ENCODE results near the gene NARS2.

Gene NARS2

DNA sequence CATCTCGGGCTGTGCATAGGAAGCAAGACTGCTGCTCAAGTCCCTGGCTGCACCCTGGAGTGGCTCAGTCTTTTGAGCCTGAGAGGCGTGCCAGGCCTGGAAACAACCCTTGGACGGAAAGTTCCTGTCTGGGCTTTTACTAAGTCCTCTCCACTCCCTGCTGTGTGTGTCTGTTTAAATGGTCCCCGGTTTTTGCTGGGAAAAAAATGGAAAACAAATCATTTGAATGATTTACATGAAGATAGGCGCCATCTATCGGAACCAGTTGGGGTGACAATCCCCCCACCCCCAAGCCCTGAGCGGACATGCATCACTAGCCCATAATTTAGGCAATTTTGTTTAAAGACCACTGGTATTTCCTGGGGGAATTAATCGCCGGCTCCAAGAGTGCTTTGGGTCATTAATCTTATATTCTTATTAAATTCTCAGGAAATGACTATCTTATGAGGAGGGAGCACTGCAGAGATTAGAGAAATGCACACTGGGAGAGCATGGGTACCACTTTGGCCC is 154.4 kb downstream of the NARS2 start:
- Histone ChIP-seq H3K9ac (ENCODE audit: insufficient read length) (no peak overlapping the region), H3K27ac (no peak overlapping the region), H3K4me3 (0 out of 2 replicates have a peak overlapping the region, but pooled peaks have one; percentile 7), H3K36me3 (ENCODE audit: insufficient read depth, low read length) (no peaks in the 10 kb centered on the region), H3K9me3 (ENCODE audit: low read depth, low read length) (no peaks in the 10 kb centered on the region)
- no peak for TF ChIP-seq POLR2AphosphoS5 (IDR thresholded peaks at IDR 0.05; ENCODE audit: borderline replicate concordance, low read depth, low read length)
- TF ChIP-seq FOXP2 (optimal IDR thresholded peaks at IDR 0.05; ENCODE audit: control extremely low read depth, extremely low read length, insufficient read depth), result no peak
- no peak for TF ChIP-seq EZH2 (IDR thresholded peaks at IDR 0.05)
- DNase-seq (ENCODE audit: low read depth, low spot score), result peak; percentile 47

DNA sequence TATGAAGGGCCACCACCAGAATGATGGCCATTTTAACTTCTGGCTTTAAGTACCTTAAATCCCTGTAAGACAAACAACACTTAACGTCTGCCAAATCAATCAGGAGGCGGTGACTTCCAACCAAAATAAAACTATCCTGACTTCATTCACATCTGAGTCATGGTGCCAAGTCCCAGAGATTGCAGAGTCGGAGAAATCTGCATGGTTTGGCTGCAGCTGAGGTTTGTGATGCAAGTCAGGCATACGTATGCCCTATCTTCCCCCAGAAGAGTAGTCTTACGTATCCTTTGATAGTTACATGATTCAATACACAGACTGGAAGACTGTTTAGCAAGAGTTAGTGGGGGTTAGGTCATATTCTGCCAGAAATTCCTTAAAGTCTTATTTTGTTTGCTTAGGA is 155.3 kb downstream of the NARS2 start:
- Histone ChIP-seq H3K9me3 (ENCODE audit: low read depth, low read length) (no peaks in the 10 kb centered on the region), H3K4me3 (no peak overlapping the region), H3K36me3 (ENCODE audit: insufficient read depth, low read length) (no peaks in the 10 kb centered on the region), H3K27ac (no peak overlapping the region), H3K9ac (ENCODE audit: insufficient read length) (no peak overlapping the region)
- no peak for DNase-seq (ENCODE audit: low read depth, low spot score)
- TF ChIP-seq FOXP2 (optimal IDR thresholded peaks at IDR 0.05; ENCODE audit: control extremely low read depth, extremely low read length, insufficient read depth) (no peak), EZH2 (IDR thresholded peaks at IDR 0.05) (no peak), POLR2AphosphoS5 (IDR thresholded peaks at IDR 0.05; ENCODE audit: borderline replicate concordance, low read depth, low read length) (no peak)

DNA sequence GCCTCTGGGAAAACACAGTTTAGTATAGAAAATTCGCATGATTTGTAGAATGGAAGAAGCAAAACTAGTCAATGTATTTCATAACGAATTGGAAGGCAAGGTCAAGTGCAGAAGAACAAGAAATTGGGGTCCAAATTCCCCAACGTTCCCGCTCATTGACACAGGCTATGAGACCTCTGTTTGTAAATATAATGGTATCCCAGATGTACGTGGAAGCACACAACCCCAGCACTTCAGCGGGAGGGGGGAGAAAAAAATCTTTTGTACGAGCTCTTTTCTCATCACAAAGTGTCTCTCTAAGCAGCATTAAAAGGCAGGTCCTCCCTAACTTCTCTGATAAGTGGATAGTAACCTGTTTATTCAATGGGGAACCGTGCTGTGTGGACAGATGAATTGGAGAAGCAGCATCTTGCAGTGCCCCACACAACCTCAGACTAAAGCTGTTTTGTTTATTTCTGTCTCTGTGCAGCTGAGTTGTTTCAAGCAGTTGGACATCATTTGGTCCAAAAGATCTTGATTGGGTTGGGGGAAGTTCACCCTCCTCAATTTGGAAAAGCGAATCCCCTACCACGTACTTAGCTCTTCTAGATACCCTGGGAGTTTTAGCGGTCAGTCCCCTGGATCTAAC is 156.0 kb downstream of the NARS2 start:
- H3K36me3 ChIP-seq (ENCODE audit: insufficient read depth, low read length), result no peaks in the 10 kb centered on the region
- H3K9me3 ChIP-seq (ENCODE audit: low read depth, low read length), result no peaks in the 10 kb centered on the region
- H3K27ac ChIP-seq, result no peak overlapping the region
- H3K4me3 ChIP-seq, result peak overlapping the region; percentile 86
- TF ChIP-seq POLR2AphosphoS5 (IDR thresholded peaks at IDR 0.05; ENCODE audit: borderline replicate concordance, low read depth, low read length) (no peak), FOXP2 (optimal IDR thresholded peaks at IDR 0.05; ENCODE audit: control extremely low read depth, extremely low read length, insufficient read depth) (no peak), EZH2 (IDR thresholded peaks at IDR 0.05) (no peak)
- peak overlapping the region; percentile 66 for H3K9ac ChIP-seq (ENCODE audit: insufficient read length)
- DNase-seq (ENCODE audit: low read depth, low spot score), result no peak

DNA sequence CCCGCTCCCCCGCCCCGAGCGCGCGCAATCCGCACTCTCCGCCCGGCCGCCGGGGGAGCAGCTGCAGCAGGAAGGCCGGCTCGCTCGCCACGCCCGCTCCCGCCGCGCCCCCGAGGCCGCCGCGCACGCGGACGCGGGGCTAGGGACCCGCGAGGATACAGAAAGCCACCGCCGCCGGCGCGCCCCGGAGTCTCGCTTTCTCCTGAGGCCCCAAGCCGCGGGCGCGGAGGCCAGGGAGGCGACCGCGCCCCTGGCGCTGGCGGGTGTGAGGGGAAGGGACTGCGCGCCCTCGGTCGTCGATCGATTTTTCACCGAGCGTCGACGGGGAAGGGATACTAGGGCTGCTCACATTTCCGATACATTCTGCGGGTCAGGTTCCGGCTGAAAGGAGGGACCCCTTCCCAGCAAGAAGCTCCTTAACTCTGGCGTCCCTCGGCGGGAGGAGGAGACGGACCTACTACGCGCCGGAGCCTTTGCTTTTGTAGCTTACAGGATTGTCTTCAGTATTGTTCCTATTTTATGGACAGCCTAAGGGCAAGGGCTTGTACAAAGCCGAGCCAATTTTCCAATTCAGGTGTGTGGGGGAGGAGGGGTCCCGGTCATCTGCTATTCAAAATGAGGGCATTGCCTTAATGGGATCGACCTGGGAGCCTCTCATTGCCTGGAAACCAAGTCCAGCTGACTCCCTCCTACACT is 156.6 kb downstream of the NARS2 start:
- Histone ChIP-seq H3K9me3 (ENCODE audit: low read depth, low read length) (no peaks in the 10 kb centered on the region), H3K9ac (ENCODE audit: insufficient read length) (peak overlapping the region; percentile 66), H3K27ac (no peak overlapping the region), H3K36me3 (ENCODE audit: insufficient read depth, low read length) (no peaks in the 10 kb centered on the region), H3K4me3 (peak overlapping the region; percentile 86)
- no peak for TF ChIP-seq EZH2 (IDR thresholded peaks at IDR 0.05)
- DNase-seq (ENCODE audit: low read depth, low spot score), result no peak

DNA sequence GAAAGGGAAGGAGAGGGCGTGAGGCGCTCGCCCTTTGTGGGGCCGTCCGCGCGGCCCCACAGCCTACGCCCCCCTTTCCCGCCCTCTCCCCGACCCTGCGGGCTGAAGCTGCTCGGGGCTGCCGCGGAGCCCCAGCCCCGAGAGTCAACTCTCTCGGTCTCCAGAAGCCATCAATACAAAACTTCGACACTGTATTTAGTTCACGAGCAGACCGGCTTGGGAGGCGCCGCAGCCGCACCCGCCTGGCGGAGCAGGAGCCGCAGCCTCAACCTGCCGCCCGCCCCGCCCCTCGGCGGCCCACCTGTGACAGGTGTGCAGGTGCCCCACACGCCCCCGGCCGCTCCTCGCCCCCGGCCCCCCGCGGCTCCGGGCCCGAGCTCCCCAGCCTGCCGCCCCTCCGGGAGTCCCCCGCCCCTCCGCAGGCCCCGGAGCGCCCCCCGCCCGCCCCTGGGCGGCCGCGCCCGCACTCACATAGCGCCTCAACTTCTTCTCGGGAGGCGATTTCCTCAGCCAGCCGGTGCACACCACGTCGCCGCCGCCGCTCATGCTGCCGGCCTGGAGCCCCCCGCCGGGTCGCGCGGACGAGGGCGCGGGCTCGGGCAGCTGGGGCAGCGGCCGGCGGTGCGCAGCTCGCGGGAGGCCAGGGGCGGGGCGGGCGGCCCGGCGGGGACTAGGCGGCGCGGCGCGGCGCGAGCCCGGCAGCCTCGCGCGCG is 157.3 kb downstream of the NARS2 start, which contains the start of gene GAB2:
TSS of gene GAB2 (minus strand) at position 646 of the 713 bp plus-strand sequence. CDS start at position 546, 100 bp downstream.
- Histone ChIP-seq H3K9ac (ENCODE audit: insufficient read length) (peak within 1 kb of the TSS; percentile 66), H3K27ac (no peak within 1 kb of the TSS), H3K9me3 (ENCODE audit: low read depth, low read length) (no peaks in the 10 kb centered on the region), H3K4me3 (peak within 1 kb of the TSS; percentile 86), H3K36me3 (ENCODE audit: insufficient read depth, low read length) (no peaks in the 10 kb centered on the region)
- no peak for DNase-seq (ENCODE audit: low read depth, low spot score)
- no peak for TF ChIP-seq POLR2AphosphoS5 (IDR thresholded peaks at IDR 0.05; ENCODE audit: borderline replicate concordance, low read depth, low read length)
- TF ChIP-seq EZH2 (IDR thresholded peaks at IDR 0.05), result no peak
- no peak for TF ChIP-seq FOXP2 (optimal IDR thresholded peaks at IDR 0.05; ENCODE audit: control extremely low read depth, extremely low read length, insufficient read depth)

DNA sequence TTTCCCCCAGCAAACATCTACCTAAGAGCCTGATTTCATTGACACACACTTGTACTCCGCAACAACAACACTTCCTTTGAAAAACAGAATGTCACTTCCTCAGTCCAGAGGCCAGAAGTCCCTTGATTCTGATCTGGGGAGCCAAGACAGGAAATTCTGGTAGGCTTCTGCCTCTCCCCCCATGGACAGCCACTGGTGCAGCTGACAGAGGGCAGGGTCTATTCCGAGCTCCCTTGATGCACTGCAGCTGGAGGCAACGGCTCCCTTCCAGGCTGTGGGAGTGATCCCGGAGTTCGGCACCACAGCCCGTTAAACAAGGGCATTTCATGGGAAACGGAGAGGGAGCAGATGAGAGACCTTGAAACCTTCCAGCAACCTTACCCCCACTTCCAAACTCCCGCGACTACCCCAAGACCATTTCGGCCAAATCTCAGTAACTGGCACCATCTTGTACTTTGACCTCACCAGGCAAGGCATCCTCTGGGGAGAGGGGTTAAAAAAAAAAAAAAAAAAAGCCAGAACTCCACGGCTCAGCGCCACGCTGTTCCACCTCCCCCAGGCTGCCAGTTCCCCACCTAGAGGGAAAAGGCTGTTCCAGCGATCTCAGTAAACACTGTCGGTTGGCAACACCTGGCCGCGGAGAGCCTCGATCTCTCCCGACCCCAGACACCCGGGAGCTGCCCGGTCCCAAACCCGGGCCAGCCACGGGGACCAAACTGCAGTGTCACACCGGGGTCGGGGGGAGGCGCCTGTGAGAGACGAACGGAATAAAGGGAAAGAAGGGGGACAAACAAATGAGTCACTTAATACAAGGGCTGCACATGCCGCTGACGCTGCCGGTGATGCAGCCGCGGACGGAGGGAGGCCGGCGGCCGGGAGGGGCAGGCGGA is 158.1 kb downstream of the NARS2 start:
- H3K9me3 ChIP-seq (ENCODE audit: low read depth, low read length), result no peaks in the 10 kb centered on the region
- H3K4me3 ChIP-seq, result peak overlapping the region; percentile 80
- H3K9ac ChIP-seq (ENCODE audit: insufficient read length), result peak overlapping the region; percentile 24
- no peak overlapping the region for H3K27ac ChIP-seq
- TF ChIP-seq EZH2 (IDR thresholded peaks at IDR 0.05), result no peak
- TF ChIP-seq FOXP2 (optimal IDR thresholded peaks at IDR 0.05; ENCODE audit: control extremely low read depth, extremely low read length, insufficient read depth), result no peak
- no peak for TF ChIP-seq POLR2AphosphoS5 (IDR thresholded peaks at IDR 0.05; ENCODE audit: borderline replicate concordance, low read depth, low read length)
- DNase-seq (ENCODE audit: low read depth, low spot score), result no peak
- H3K36me3 ChIP-seq (ENCODE audit: insufficient read depth, low read length), result no peaks in the 10 kb centered on the region

DNA sequence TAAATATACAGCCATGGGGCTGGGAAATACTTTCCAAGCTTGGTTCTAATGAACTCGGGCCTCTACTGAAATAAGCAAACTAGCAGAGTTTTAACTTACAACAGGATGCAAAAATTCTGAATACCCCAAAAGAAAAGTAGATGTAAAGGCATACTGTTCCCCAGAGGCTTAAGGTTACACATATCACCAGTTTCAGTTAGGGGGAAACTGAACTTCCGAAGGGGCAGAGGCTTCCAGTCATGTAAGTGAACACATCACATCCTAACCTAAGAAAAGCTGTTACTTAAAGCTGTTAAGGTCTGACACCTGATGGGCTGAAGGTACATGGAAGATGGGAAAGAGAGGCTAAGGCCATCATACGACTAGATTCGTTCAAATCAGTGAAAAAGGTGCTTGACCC is 159.3 kb downstream of the NARS2 start:
- no peak for TF ChIP-seq FOXP2 (optimal IDR thresholded peaks at IDR 0.05; ENCODE audit: control extremely low read depth, extremely low read length, insufficient read depth)
- TF ChIP-seq EZH2 (IDR thresholded peaks at IDR 0.05), result no peak
- no peak for TF ChIP-seq POLR2AphosphoS5 (IDR thresholded peaks at IDR 0.05; ENCODE audit: borderline replicate concordance, low read depth, low read length)
- Histone ChIP-seq H3K36me3 (ENCODE audit: insufficient read depth, low read length) (no peaks in the 10 kb centered on the region), H3K9ac (ENCODE audit: insufficient read length) (no peak overlapping the region), H3K27ac (no peak overlapping the region), H3K4me3 (no peak overlapping the region), H3K9me3 (ENCODE audit: low read depth, low read length) (no peaks in the 10 kb centered on the region)
- no peak for DNase-seq (ENCODE audit: low read depth, low spot score)
